Upper lobe of left lung (tissue), 4 donors: ENCODE data around the gene ERC1.
A peak's percentile ranks its signal among the peaks of the same experiment; 100 is the strongest.

Experiments
- POLR2AphosphoS5 ChIP-seq, 2 donors: sonication (generic); formaldehyde crosslinking; IDR thresholded peaks; one replicate each; pipeline ENCODE4 v1.5.1; 2017; ENCODE audit warnings: antibody characterized with exemption in 2 of 2
- TF ChIP-seq, protein P1 (sequence below), 6 experiments: fragments of 450-650 bp in 4 of 6; fragments of 200-600 bp in 2 of 6; sonication (generic) in 2 of 6; IDR thresholded peaks; one replicate each; pipeline ENCODE4 v1.5.1; 2016 to 2019; ENCODE audit warnings: antibody characterized with exemption in 6 of 6

DNA sequence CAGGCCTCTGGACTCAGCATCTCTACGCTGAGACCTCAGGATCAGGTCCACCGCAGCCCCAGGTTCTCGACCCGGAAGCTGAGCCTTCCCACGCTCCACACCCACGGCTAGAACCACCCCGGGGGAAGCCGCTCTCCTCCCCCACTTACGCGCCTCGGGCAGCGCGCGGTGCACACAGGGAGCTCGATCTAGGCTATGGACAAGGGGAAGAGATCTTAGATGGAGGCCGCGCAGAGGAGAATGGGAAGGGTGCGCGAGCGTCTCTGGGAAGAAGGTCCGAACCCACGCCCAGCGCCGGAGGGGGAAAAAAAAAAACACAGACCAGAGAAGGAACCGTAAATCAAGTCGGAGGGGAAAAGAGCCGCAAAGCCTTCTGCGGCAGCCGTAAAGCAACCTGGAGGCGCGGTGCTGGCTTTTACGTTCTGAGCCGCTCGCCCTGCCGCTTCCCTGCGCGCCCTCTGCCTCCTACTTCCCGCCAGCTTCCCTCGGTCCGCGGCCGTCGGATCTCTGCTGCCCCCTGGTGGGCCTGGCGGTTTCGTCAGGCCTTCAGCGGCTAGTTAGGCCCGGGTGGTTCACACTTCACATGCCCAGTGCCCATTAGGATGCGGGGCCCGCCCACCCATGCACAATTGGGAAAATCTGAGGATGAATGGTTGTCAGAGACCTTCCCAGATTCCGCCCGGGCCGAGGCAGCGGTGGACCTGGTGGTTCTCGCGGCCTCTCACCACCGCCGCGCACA is 41.4 kb upstream of the ERC1 start, which contains the start of gene RAD52:
- TF ChIP-seq, protein P1, sequence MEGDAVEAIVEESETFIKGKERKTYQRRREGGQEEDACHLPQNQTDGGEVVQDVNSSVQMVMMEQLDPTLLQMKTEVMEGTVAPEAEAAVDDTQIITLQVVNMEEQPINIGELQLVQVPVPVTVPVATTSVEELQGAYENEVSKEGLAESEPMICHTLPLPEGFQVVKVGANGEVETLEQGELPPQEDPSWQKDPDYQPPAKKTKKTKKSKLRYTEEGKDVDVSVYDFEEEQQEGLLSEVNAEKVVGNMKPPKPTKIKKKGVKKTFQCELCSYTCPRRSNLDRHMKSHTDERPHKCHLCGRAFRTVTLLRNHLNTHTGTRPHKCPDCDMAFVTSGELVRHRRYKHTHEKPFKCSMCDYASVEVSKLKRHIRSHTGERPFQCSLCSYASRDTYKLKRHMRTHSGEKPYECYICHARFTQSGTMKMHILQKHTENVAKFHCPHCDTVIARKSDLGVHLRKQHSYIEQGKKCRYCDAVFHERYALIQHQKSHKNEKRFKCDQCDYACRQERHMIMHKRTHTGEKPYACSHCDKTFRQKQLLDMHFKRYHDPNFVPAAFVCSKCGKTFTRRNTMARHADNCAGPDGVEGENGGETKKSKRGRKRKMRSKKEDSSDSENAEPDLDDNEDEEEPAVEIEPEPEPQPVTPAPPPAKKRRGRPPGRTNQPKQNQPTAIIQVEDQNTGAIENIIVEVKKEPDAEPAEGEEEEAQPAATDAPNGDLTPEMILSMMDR (IDR thresholded peaks at IDR 0.05): peak; percentile 93 to 99 (median 99)
- peak; percentile 79 to 89 for TF ChIP-seq POLR2AphosphoS5 (IDR thresholded peaks at IDR 0.05)
